HFF-Myc (cell line): ENCODE data around the gene TEX14.

Source experiments
- DNase-seq: peaks from one replicate; pipeline ENCODE4 v3.0.0-alpha.2; 2011; ENCODE audit warnings: low read depth; ENCODE audit errors: extremely low read depth
- H3K4me3 ChIP-seq: replicated peaks from 2 replicates; pipeline ENCODE4 v1.5.1; 2011; ENCODE audit warnings: low read depth, mild to moderate bottlenecking, control low read depth, low read length
- TF ChIP-seq, protein P1 (sequence below): IDR thresholded peaks from 2 replicates; pipeline ENCODE4 v1.5.1; 2012; ENCODE audit warnings: mild to moderate bottlenecking, low read depth, low read length, control low read depth; ENCODE audit errors: missing control alignments

The TEX14 gene

DNA sequence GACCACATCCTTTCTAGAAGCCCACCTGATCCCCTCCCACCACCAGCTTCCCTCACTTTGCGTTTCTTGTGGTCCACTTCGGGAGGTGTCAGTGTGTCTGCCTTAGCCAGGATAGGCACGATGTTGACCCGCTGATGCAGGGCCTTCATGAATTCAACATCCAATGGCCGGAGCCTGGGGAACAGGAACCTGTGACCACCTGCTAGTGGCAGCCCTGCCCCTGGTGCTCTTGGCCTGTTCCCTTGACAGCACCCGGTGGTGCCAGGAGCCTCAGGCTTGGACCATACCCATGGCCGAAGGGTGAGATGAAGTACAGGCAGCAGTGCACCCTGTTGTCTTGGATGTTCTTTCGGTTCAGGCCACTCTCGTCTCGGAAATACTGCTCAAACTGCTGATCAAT is 170.2 kb downstream of the TEX14 start:
- TF ChIP-seq, protein P1, sequence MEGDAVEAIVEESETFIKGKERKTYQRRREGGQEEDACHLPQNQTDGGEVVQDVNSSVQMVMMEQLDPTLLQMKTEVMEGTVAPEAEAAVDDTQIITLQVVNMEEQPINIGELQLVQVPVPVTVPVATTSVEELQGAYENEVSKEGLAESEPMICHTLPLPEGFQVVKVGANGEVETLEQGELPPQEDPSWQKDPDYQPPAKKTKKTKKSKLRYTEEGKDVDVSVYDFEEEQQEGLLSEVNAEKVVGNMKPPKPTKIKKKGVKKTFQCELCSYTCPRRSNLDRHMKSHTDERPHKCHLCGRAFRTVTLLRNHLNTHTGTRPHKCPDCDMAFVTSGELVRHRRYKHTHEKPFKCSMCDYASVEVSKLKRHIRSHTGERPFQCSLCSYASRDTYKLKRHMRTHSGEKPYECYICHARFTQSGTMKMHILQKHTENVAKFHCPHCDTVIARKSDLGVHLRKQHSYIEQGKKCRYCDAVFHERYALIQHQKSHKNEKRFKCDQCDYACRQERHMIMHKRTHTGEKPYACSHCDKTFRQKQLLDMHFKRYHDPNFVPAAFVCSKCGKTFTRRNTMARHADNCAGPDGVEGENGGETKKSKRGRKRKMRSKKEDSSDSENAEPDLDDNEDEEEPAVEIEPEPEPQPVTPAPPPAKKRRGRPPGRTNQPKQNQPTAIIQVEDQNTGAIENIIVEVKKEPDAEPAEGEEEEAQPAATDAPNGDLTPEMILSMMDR, result no peak
- DNase-seq, result no peak
- H3K4me3 ChIP-seq, result no peak overlapping the region

DNA sequence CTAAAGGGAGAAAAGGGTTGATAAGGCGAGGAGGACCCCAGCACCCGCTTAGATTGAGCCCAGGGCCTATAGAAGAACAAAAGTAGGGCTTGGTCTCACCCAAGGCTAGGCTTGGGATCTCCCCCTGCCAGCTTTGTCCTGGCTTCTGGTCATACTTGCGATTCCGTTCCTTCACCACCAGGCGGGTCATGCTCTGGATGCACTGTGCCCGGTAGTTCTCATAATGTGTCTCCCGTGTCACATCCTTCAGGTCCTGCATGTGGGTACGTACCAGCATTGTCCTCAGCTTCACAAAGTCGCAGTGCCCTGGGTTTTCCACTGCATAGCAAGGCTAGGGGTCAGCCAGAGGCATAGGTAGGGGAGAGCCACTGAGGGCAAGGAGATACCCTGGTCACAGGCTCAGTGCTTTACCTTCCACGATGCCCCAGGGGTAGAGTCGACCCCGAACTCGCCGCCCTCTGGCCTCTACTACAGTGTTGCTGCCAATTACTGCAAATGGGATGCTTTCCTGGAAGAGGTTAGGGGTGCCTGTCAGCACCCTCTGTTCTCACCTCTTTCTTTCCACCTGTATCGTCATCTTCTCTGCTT is 170.9 kb downstream of the TEX14 start:
- TF ChIP-seq, protein P1, result peak; percentile 33
- no peak overlapping the region for H3K4me3 ChIP-seq
- DNase-seq, result no peak

DNA sequence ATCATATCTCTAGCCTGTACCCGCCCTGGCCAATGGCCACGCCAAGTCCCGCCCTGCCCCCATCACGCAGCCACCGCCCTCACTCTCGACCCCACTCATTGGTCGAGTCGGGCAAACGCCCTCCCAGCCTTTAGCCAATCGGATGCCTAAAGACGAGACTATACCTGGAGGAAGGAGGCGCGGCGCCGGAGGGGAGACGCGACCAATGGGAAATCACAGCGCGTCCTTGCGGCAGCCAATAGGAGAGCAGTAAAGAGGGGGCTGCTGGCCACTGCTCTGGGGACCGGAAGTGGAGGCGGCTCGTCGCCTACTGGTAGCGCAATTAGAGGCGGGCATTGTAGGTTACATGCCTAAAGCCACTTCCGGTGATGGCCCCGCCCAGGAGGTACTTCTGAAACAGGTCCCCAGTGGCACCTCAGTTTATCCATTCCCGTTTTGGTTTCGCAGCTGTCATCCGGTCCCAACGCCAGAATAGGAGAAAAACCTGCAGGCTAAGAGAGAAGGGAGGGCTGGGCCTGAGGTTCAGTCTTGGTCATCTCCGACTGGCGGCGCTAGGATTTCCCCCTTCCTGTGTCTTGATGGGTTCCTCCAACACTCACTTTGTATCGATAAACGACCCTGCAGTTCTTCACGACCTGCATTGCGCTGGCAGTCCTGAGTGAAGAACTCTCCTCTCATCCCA is 173.8 kb downstream of the TEX14 start:
- TF ChIP-seq, protein P1, result no peak
- DNase-seq, result peak; percentile 98
- peak overlapping the region; percentile 57 for H3K4me3 ChIP-seq

DNA sequence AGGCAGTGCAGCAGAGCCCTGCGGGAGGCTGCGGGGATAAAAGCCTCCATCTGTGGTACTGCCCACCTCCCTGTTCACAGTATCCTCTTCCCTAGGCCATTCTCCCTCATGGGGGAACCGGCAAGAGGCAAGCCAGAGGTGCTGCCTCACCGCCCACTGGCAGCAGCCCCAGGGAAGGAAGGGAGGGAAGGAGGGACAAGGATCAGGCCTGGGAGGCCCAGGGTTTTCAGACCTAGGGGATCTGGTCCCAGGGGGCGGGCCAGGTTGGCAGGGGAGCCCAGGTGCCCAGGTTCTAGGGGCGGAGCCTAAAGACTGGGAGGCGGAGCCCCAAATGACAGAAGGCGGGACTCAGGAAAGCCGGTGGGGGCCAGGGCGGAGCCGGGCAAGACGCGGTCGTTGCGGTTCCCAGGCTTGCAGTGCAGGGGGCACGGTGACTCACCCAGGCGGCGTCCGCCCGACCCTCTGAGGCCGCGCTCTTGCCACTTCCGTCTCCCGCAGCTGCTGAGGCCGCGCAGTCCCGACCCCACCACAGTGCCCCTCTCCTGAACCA is 174.4 kb downstream of the TEX14 start:
- TF ChIP-seq, protein P1, result no peak
- DNase-seq, result no peak
- peak overlapping the region; percentile 57 for H3K4me3 ChIP-seq

DNA sequence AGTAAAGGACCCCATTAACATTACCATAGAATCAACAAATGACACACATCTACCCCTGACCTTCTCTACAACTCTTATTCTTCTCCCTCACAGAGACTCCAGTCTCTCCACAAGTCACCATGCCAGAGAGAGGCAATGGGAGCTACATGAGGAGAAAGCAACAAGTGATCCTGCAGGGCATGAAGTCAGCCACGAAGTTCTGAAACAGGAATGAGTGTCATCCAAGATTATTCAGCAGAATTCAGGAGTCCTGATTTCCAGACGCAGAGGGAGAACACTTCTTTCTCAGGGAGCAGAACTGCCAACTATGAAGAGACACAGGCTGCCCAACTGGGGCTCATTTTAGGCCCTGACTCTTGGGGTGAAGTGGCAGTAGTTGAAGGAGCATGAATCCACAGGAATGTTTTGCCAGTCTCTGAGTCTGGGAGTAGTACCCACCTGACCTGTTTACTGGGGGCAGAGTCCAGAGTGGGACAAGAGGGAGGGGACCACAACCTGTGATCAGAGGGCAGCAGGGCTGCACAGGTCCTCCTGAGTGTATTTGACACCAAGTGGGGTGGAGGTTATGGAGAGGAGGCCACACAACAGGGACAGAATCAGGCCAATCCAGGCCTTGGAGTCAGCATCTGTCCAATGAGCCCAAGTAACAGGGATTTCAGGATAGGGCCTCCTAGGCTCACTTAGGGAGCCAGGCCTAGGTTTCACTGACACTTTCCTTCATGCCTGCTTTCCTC is 175.0 kb downstream of the TEX14 start:
- no peak for DNase-seq

DNA sequence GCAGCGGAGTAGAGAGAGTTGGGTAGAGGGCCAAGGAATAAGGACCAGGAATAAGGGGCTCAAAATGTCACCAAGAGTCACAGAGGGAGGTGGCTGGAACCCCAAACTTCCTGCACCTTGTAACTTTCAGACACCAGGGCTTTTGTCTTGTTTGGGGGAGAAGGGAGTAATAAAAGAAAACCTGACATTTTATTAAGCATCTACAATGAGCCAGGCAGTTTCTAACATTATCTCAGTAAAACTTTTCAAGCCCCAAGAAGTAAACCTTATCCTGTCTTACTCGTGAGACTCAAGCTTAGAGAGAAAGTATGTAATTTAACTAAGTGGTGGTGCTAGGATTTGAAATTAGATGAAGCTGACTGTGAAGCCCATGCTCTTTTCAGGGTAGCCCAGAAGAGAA is 176.6 kb downstream of the TEX14 start:
- no peak for DNase-seq
- TF ChIP-seq, protein P1, result no peak
- no peak overlapping the region for H3K4me3 ChIP-seq

More for the DNA sequence above, 175.0 kb downstream of the TEX14 start:
- TF ChIP-seq, protein P1, result no peak
- peak overlapping the region; percentile 57 for H3K4me3 ChIP-seq
